Neural progenitor cell (in vitro differentiated cells): ENCODE measurements around the gene GCK. TPM values are rescaled to one million over a fixed set of nuclear protein-coding genes. Genes with fewer than 3 reads are reported as not detected.
A peak's percentile ranks its signal among the peaks of the same experiment; 100 is the strongest.

Source experiments
- DNase-seq: peaks from one replicate; pipeline ENCODE4 v3.0.0-alpha.2; 2016; ENCODE audit warnings: low spot score
- H2AFZ ChIP-seq: fragments of 200-600 bp; sonication (generic); replicated peaks from 2 replicates; pipeline ENCODE4 v1.6.1; 2016; ENCODE audit warnings: antibody characterized with exemption
- H3F3A ChIP-seq: fragments of 200-600 bp; sonication (generic); 2 replicates; pipeline ENCODE4 v1.6.1; 2016; ENCODE audit warnings: antibody characterized with exemption, low read depth
- H3K27ac ChIP-seq: fragments of 200-600 bp; sonication (generic); 2 replicates; pipeline ENCODE4 v1.5.1; 2016; ENCODE audit warnings: mild to moderate bottlenecking
- H3K27me3 ChIP-seq: fragments of 200-600 bp; sonication (generic); 2 replicates; pipeline ENCODE4 v1.6.1; 2016; ENCODE audit warnings: mild to moderate bottlenecking, moderate library complexity
- H3K36me3 ChIP-seq: fragments of 200-600 bp; sonication (generic); 2 replicates; pipeline ENCODE4 v1.5.1; 2016
- H3K4me1 ChIP-seq: fragments of 200-600 bp; sonication (generic); 2 replicates; pipeline ENCODE4 v1.6.1; 2016; ENCODE audit warnings: mixed run types
- H3K4me2 ChIP-seq: fragments of 200-600 bp; sonication (generic); 2 replicates; pipeline ENCODE4 v1.6.1; 2016
- H3K4me3 ChIP-seq: fragments of 200-600 bp; sonication (generic); 2 replicates; pipeline ENCODE4 v1.5.1; 2016
- H3K79me2 ChIP-seq: fragments of 200-600 bp; sonication (generic); 2 replicates; pipeline ENCODE4 v1.6.1; 2016; ENCODE audit warnings: low read depth
- H3K9ac ChIP-seq: fragments of 200-600 bp; sonication (generic); 2 replicates; pipeline ENCODE4 v1.6.1; 2016
- H3K9me3 ChIP-seq: fragments of 200-600 bp; sonication (generic); 2 replicates; pipeline ENCODE4 v1.5.1; 2016; ENCODE audit warnings: low read depth
- H4K20me1 ChIP-seq: fragments of 200-600 bp; sonication (generic); 2 replicates; pipeline ENCODE4 v1.6.1; 2016; ENCODE audit warnings: low read depth
- H3K27ac Mint-ChIP-seq: 3 replicates; pipeline ENCODE4 v1.8.0; 2021; ENCODE audit warnings: mixed read lengths
- H3K27me3 Mint-ChIP-seq: 2 replicates; pipeline ENCODE4 v1.8.0; 2022; ENCODE audit warnings: low read depth, mild to moderate bottlenecking, inconsistent platforms, moderate library complexity, mixed read lengths; ENCODE audit not compliant: insufficient read depth
- H3K36me3 Mint-ChIP-seq: 3 replicates; pipeline ENCODE4 v1.8.0; 2021; ENCODE audit warnings: mixed read lengths
- H3K4me1 Mint-ChIP-seq: 3 replicates; pipeline ENCODE4 v1.8.0; 2021; ENCODE audit warnings: mixed read lengths
- H3K4me3 Mint-ChIP-seq: 3 replicates; pipeline ENCODE4 v1.8.0; 2021; ENCODE audit warnings: mild to moderate bottlenecking, moderate library complexity, mixed read lengths
- H3K9me3 Mint-ChIP-seq: 3 replicates; pipeline ENCODE4 v1.8.0; 2020; ENCODE audit warnings: mixed read lengths
- EZH2 ChIP-seq: fragments of 200-600 bp; sonication (generic); IDR thresholded peaks from 2 replicates; pipeline ENCODE4 v1.6.1; 2017; ENCODE audit warnings: antibody characterized with exemption, mild to moderate bottlenecking, moderate library complexity
- EZH2phosphoT487 ChIP-seq: fragments of 200-600 bp; sonication (generic); IDR thresholded peaks from 2 replicates; pipeline ENCODE4 v1.6.1; 2017; ENCODE audit warnings: antibody characterized with exemption
- total RNA-seq: library from RNA; depleted of rRNA; stranded (reverse); fragments of >200 nt; gene quantifications from 2 replicates; pipeline ENCODE4 v1.2.3, GENCODE V29; 2015; ENCODE audit warnings: low replicate concordance
- TF ChIP-seq, protein P1 (sequence below): fragments of 200-600 bp; sonication (generic); IDR thresholded peaks from 2 replicates; pipeline ENCODE4 v1.5.1; 2017; ENCODE audit warnings: antibody characterized with exemption, mild to moderate bottlenecking

Gene GCK
- total RNA-seq, 1 donor from 2014 or later, result not detected

DNA sequence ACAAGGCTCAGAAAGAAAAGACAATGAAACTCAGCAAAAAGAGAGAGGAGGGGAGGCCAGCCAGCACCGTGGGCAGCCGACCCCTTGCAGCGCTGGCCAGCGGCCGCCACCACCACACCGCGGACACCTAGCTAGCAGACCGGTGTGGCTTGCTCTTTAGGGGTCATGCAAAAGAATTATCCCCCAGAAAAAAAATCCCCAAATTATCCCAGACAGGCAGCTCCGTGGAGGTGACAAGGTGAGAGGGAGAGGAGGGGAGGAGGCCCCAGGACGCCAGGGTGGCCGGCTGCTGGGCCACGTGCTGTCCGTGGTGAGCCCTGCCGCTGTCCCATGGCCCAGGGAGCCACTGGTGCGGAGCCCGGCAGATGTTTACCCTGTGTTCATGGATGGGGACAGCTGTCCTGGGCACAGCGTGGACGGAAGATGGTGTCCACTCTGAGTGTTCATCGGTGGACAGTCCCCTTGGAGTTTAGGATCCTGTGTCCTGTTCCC, 28.0 kb upstream of the GCK start:
- H3K4me3 Mint-ChIP-seq, result no peak overlapping the region

DNA sequence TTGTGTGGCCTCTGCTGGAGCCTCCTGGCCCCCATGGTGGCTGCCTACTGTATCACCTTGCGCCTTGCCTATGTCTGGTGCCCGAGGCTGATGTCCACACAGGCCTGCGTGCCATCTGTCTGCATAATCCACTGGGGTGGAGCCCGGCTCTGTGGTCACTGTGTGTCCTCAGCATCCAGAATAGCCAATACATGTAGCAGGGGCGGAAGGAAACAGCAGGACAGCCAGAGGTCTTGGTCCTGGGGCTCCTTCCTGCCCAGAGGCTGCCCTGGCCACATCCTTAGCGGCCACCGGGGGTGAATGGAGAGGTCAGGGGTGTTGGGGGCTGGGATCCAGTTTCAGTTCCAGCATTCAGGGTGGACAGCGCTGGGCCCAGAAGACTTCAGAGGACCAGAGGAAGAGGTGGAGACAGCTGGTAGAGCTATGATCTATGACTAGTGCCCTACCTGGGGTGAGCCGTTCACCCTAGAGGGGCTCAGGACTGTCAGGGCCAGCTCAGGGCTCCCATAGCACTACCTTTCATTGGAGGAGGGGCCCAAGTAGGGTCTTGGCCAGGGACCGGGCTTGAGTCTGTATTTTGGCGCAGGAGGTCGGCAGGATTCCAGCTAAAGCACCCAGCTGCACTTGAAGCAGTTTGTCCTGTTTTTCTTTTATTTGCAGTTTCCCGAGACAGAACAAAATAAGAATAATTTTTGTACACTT, 27.4 kb upstream of the GCK start:
- TF ChIP-seq EZH2 (no peak), EZH2phosphoT487 (no peak)
- TF ChIP-seq, protein P1, sequence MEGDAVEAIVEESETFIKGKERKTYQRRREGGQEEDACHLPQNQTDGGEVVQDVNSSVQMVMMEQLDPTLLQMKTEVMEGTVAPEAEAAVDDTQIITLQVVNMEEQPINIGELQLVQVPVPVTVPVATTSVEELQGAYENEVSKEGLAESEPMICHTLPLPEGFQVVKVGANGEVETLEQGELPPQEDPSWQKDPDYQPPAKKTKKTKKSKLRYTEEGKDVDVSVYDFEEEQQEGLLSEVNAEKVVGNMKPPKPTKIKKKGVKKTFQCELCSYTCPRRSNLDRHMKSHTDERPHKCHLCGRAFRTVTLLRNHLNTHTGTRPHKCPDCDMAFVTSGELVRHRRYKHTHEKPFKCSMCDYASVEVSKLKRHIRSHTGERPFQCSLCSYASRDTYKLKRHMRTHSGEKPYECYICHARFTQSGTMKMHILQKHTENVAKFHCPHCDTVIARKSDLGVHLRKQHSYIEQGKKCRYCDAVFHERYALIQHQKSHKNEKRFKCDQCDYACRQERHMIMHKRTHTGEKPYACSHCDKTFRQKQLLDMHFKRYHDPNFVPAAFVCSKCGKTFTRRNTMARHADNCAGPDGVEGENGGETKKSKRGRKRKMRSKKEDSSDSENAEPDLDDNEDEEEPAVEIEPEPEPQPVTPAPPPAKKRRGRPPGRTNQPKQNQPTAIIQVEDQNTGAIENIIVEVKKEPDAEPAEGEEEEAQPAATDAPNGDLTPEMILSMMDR, result no peak
- Histone ChIP-seq H3K27ac (no peak overlapping the region), H3K27me3 (no peaks in the 10 kb centered on the region), H2AFZ (no peak overlapping the region), H3K4me1 (peaks cover 40% of the 10 kb centered on the region), H3K79me2 (no peaks in the 10 kb centered on the region), H4K20me1 (no peaks in the 10 kb centered on the region), H3K4me3 (no peak overlapping the region), H3K4me2 (no peak overlapping the region), H3K9me3 (no peaks in the 10 kb centered on the region), H3F3A (peaks cover 22% of the 10 kb centered on the region), H3K36me3 (no peaks in the 10 kb centered on the region), H3K9ac (no peak overlapping the region)
- DNase-seq, result no peak
- Mint-ChIP-seq H3K4me3 (no peak overlapping the region), H3K27me3 (peaks cover 9% of the 10 kb centered on the region), H3K4me1 (peaks cover 42% of the 10 kb centered on the region), H3K27ac (peak overlapping the region; percentile 25), H3K9me3 (no peaks in the 10 kb centered on the region), H3K36me3 (peaks cover 2% of the 10 kb centered on the region)

More for the DNA sequence above, 28.0 kb upstream of the GCK start:
- Histone ChIP-seq H4K20me1 (no peaks in the 10 kb centered on the region), H3K4me2 (no peak overlapping the region), H3F3A (peaks cover 22% of the 10 kb centered on the region), H3K4me1 (peaks cover 36% of the 10 kb centered on the region), H3K27ac (no peak overlapping the region), H2AFZ (no peak overlapping the region), H3K79me2 (no peaks in the 10 kb centered on the region), H3K9me3 (no peaks in the 10 kb centered on the region), H3K9ac (no peak overlapping the region), H3K36me3 (no peaks in the 10 kb centered on the region), H3K27me3 (no peaks in the 10 kb centered on the region), H3K4me3 (no peak overlapping the region)
- no peak for DNase-seq
- H3K27ac Mint-ChIP-seq, result peak overlapping the region; percentile 25
- TF ChIP-seq, protein P1, result no peak
- peaks cover 44% of the 10 kb centered on the region for H3K4me1 Mint-ChIP-seq
- no peaks in the 10 kb centered on the region for H3K9me3 Mint-ChIP-seq
- H3K36me3 Mint-ChIP-seq, result peaks cover 2% of the 10 kb centered on the region
- peaks cover 11% of the 10 kb centered on the region for H3K27me3 Mint-ChIP-seq

DNA sequence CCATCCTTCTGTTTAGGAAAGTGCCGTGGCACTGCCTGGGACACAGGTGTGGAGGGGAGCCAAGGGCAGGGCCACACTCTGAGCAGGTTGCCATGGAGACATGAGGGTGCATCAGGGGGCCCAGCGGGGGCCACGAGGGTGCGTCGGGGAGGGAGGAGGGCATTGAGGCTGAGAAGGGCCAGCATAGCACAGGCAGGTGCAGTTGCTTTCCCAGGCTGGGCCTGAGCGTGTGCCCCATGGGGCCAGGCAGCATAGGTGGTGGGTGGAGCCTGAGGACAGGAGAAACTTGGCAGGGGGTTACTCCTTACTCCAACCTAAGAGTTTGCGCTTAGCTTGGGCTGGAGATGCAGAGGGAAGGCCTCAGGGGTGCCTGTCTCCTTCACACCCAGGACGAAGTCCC, 26.8 kb upstream of the GCK start:
- H3K4me3 Mint-ChIP-seq, result no peak overlapping the region
- no peak for DNase-seq
- no peaks in the 10 kb centered on the region for H3K36me3 ChIP-seq

More for the DNA sequence above, 26.8 kb upstream of the GCK start:
- Mint-ChIP-seq H3K27ac (peak overlapping the region; percentile 91), H3K27me3 (peaks cover 9% of the 10 kb centered on the region), H3K36me3 (peaks cover 6% of the 10 kb centered on the region), H3K9me3 (no peaks in the 10 kb centered on the region), H3K4me1 (peaks cover 45% of the 10 kb centered on the region)
- H3K4me1 ChIP-seq, result peaks cover 39% of the 10 kb centered on the region
- H3K27ac ChIP-seq, result no peak overlapping the region
- H3F3A ChIP-seq, result peaks cover 22% of the 10 kb centered on the region
- H3K9me3 ChIP-seq, result no peaks in the 10 kb centered on the region
- TF ChIP-seq, protein P1, result no peak
- TF ChIP-seq EZH2 (no peak), EZH2phosphoT487 (no peak)
- no peaks in the 10 kb centered on the region for H3K79me2 ChIP-seq
- no peak overlapping the region for H3K9ac ChIP-seq
- H3K4me3 ChIP-seq, result no peak overlapping the region
- H3K4me2 ChIP-seq, result no peak overlapping the region
- H3K27me3 ChIP-seq, result no peaks in the 10 kb centered on the region
- H4K20me1 ChIP-seq, result no peaks in the 10 kb centered on the region
- H2AFZ ChIP-seq, result no peak overlapping the region
